Mucosa of stomach (tissue), 1 donor: ENCODE data around the gene CALCOCO2.
"Not testable (repeated sequence)": the region's sequence is repeated elsewhere in the genome, so short reads cannot be mapped to it uniquely, and the experiment has no call there.

Experiments used
- H3K27me3 ChIP-seq: one replicate; pipeline ENCODE4 v1.7.0; 2013; ENCODE audit warnings: mild to moderate bottlenecking, low read length; ENCODE audit not compliant: control insufficient read depth, insufficient read depth
- H3K36me3 ChIP-seq: one replicate; pipeline ENCODE4 v1.7.0; 2013; ENCODE audit warnings: low read length; ENCODE audit not compliant: control insufficient read depth, insufficient read depth
- H3K4me1 ChIP-seq: one replicate; pipeline ENCODE4 v1.7.0; 2013; ENCODE audit warnings: mild to moderate bottlenecking, low read length; ENCODE audit not compliant: control insufficient read depth, insufficient read depth
- H3K4me3 ChIP-seq: one replicate; pipeline ENCODE4 v1.7.0; 2013; ENCODE audit warnings: low read length
- H3K9ac ChIP-seq: one replicate; pipeline ENCODE4 v1.7.0; 2013; ENCODE audit warnings: mild to moderate bottlenecking, low read length, moderate library complexity
- H3K9me3 ChIP-seq: one replicate; pipeline ENCODE4 v1.7.0; 2013; ENCODE audit warnings: mild to moderate bottlenecking, low read length, moderate library complexity; ENCODE audit not compliant: control insufficient read depth
- donor health status: Pancreatic carcinoma.

Gene CALCOCO2

DNA sequence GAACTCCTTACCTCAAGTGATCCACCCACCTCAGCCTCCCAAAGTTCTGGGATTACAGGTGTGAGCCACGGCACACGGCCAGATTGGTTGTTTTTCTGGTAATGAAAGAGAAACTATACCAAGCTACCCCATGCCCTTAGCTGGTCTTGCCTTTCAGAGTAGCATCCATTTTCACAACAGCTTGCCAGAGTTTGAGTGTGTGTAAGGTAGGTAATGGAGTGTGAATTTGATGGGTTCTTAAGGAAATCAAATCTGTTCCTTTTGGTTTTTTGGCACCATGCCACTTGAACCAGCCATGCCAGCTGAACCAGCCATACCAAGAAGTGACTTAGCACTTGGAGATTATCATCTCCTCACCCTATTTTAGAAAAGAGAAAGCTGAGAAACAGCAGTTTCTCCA, 5.1 kb downstream of the CALCOCO2 start:
- Histone ChIP-seq H3K27me3 (no peaks in the 10 kb centered on the region), H3K36me3 (no peaks in the 10 kb centered on the region), H3K4me1 (peaks cover 59% of the 10 kb centered on the region), H3K9me3 (no peaks in the 10 kb centered on the region), H3K9ac (no peak overlapping the region), H3K4me3 (no peak overlapping the region)

GRCh38 chr17:48837458-48837857, 6.6 kb downstream of the CALCOCO2 start:
- H3K9me3 ChIP-seq, H3K4me3 ChIP-seq, H3K9ac ChIP-seq, H3K36me3 ChIP-seq, H3K27me3 ChIP-seq: not testable (repeated sequence)
- H3K4me1 ChIP-seq = peaks cover 57% of the 10 kb centered on the region

- no peaks in the 10 kb centered on the region for H3K9me3 ChIP-seq
- no peaks in the 10 kb centered on the region for H3K27me3 ChIP-seq
- H3K9ac ChIP-seq = peak overlapping the region; percentile 38
- no peak overlapping the region for H3K4me3 ChIP-seq
- peaks cover 4% of the 10 kb centered on the region for H3K36me3 ChIP-seq
- peaks cover 41% of the 10 kb centered on the region for H3K4me1 ChIP-seq
Measured at GRCh38 chr17:48840441-48840840, 9.6 kb downstream of the CALCOCO2 start.

DNA sequence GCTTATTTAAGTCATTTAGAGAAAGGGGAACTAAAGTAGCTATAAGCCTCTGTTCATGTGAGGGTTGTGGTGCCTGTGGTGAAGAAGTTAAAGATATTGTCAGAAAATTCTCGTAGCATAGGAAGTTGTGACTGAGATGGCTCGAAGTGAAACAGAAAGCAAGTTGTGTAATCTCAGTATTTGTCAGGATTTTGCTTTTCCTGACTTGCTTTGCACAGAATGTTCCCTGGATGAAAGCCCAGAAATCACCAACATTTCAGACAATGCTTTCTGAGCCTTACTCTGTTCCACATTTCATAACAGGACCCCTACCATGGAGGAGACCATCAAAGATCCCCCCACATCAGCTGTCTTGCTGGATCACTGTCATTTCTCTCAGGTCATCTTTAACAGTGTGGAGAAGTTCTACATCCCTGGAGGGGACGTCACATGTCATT, 10.6 kb downstream of the CALCOCO2 start:
- H3K4me1 ChIP-seq = peaks cover 31% of the 10 kb centered on the region
- H3K4me3 ChIP-seq = no peak overlapping the region
- peaks cover 4% of the 10 kb centered on the region for H3K36me3 ChIP-seq
- H3K9me3 ChIP-seq = no peaks in the 10 kb centered on the region
- H3K27me3 ChIP-seq = no peaks in the 10 kb centered on the region
- H3K9ac ChIP-seq = peak overlapping the region; percentile 38

DNA sequence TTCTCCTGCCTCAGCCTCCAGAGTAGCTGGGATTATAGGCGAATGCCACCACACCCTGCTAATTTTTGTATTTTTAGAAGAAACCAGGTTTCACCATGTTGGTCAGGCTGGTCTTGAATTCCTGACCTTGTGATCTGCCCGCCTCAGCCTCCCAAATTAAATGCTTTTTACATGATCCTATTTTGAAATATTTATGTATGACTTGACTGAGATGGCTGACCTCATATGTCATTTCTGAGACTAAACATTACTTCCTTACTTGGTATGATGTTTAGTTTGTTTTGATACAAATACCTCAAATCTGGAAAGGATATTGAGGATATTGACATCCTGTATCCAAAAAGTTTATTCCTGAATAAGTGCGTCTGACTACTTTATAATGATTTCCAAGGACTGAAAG, 11.9 kb downstream of the CALCOCO2 start:
- Histone ChIP-seq H3K9me3 (no peaks in the 10 kb centered on the region), H3K27me3 (no peaks in the 10 kb centered on the region), H3K9ac (no peak overlapping the region), H3K4me1 (peaks cover 24% of the 10 kb centered on the region), H3K4me3 (no peak overlapping the region), H3K36me3 (peaks cover 4% of the 10 kb centered on the region)

GRCh38 chr17:48843187-48843900, 12.5 kb downstream of the CALCOCO2 start:
- peaks cover 24% of the 10 kb centered on the region for H3K4me1 ChIP-seq
- H3K4me3 ChIP-seq = no peak overlapping the region
- no peak overlapping the region for H3K9ac ChIP-seq

DNA sequence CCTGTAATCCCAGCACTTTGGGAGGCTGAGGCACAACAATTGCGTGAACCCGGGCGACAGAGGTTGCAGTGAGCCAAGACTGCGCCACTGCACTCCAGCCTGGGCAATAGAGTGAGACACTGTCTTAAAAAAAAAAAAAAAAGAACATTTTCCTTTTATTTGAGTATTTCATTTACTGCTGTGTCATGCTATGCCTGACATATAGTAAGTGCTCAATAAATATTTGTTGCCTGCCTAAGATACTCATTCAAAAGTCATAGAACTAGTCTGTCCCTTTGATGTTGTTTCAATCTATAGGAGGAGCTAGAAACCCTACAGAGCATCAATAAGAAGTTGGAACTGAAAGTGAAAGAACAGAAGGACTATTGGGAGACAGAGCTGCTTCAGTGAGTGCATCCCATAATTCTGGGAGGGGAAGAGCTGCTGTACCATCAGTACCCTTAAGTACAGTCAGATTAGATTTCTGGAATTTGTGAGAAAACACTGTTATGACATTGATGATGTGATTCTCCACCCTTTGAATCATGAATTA, 20.0 kb downstream of the CALCOCO2 start:
- no peaks in the 10 kb centered on the region for H3K27me3 ChIP-seq
- H3K9ac ChIP-seq = no peak overlapping the region
- H3K9me3 ChIP-seq = no peaks in the 10 kb centered on the region
- no peak overlapping the region for H3K4me3 ChIP-seq
- no peaks in the 10 kb centered on the region for H3K4me1 ChIP-seq
- H3K36me3 ChIP-seq = peaks cover 10% of the 10 kb centered on the region

More at GRCh38 chr17:48843187-48843900, 12.5 kb downstream of the CALCOCO2 start:
- H3K36me3 ChIP-seq = peaks cover 4% of the 10 kb centered on the region
- no peaks in the 10 kb centered on the region for H3K9me3 ChIP-seq
- H3K27me3 ChIP-seq = no peaks in the 10 kb centered on the region

GRCh38 chr17:48854774-48855476, 24.1 kb downstream of the CALCOCO2 start:
- no peaks in the 10 kb centered on the region for H3K4me1 ChIP-seq
- no peak overlapping the region for H3K4me3 ChIP-seq
- no peaks in the 10 kb centered on the region for H3K9me3 ChIP-seq
- H3K27me3 ChIP-seq = no peaks in the 10 kb centered on the region
- H3K9ac ChIP-seq = no peak overlapping the region
- peaks cover 10% of the 10 kb centered on the region for H3K36me3 ChIP-seq

DNA sequence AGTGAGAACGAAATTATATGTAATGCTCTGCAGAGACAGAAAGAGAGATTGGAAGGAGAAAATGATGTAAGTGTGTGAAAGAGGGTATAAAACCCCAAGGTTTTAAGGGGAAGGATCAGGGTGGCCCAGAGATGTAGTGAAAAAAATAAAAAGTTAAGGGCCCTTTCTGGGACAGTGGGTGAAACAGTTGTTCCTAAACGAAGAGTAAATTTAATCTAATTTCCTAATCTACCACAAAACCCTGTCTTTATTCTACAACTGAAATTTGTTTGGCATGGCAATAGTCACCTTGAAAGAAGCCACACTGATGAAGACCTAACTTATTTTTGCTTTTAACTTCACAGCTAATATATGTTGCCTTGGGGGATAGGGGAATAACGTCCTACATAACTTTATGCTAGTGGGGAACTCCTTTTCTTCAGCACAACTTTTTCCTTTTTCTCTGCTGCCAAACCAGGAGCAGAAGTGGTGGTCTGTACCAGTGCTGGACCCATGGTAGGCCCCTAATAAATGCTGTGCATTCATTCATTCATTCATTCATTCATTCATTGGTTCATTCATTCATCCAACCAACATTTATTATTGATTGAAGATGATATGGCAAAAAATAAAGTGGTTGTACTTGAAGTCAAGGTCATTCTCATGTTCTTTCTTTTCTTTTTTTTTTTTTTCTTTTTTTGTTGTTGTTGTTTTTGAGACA, 25.4 kb downstream of the CALCOCO2 start:
- no peaks in the 10 kb centered on the region for H3K4me1 ChIP-seq
- no peak overlapping the region for H3K9ac ChIP-seq
- no peaks in the 10 kb centered on the region for H3K27me3 ChIP-seq
- peaks cover 5% of the 10 kb centered on the region for H3K36me3 ChIP-seq
- H3K9me3 ChIP-seq = no peaks in the 10 kb centered on the region
- H3K4me3 ChIP-seq = no peak overlapping the region

DNA sequence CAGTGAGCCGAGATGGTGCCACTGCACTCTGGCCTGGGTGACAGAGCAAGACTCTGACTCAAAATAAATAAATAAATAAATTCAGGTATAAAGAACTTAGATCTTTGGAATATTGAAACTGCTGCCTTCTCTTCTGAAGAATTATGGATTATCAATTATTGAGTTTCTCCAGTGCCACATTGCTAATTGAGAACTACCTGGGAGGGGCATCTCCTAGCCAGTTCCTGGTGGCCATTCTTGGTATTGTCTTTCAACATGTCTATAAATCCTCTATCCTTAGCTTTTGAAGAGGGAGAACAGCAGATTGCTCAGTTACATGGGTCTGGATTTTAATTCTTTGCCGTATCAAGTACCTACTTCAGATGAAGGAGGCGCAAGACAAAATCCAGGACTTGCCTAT, 29.2 kb downstream of the CALCOCO2 start:
- no peak overlapping the region for H3K4me3 ChIP-seq
- peaks cover 9% of the 10 kb centered on the region for H3K36me3 ChIP-seq

GRCh38 chr17:48860456-48860855, 29.6 kb downstream of the CALCOCO2 start:
- H3K9ac ChIP-seq = no peak overlapping the region
- no peaks in the 10 kb centered on the region for H3K4me1 ChIP-seq
- H3K9me3 ChIP-seq = no peaks in the 10 kb centered on the region
- peaks cover 10% of the 10 kb centered on the region for H3K36me3 ChIP-seq
- H3K4me3 ChIP-seq = no peak overlapping the region
- H3K27me3 ChIP-seq = no peaks in the 10 kb centered on the region

More for the DNA sequence above, 29.2 kb downstream of the CALCOCO2 start:
- Histone ChIP-seq H3K27me3 (no peaks in the 10 kb centered on the region), H3K4me1 (no peaks in the 10 kb centered on the region), H3K9me3 (no peaks in the 10 kb centered on the region), H3K9ac (no peak overlapping the region)
